Measurements from ENCODE around the gene NINJ1.

DNA sequence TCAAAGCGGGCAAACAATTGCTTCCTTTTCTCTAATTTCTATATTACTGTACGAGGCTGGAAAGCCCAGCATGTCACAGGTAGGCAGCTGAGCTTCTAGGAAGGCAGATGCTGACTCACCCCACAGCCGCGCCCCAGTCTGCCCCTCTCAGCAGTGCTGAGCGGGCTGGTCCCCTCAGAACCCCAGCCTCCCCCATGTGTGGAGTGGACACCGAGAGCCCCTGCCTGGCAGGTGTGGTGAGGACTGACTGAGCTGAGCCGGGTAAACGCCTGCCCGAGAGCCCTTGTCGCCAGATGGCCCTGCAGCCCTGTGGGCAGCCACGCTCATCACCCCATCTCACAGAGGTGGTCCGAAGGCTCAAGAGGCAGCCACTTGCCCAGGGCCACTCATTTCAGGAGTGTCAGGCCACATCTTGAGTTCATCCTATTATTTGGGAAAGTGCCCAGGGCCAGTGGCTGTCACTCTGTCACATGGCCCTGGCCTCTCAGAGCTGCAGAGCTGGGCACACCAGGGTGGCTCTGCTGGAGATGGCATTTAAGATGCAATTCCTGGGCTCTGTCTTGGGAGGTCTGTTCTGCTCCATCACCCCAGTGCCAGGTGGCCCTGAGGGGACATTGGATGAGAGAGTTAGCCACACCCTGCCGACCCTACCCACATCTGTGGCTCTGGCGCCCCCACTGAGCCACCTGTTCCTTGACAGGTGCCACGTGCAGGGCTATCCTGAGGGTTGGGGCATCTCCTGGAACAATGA is 25.6 kb downstream of the NINJ1 start:
- no peak for TF ChIP-seq ZNF274 (IDR thresholded peaks at IDR 0.05; ENCODE audit: low read depth, low read length)
- no peak for TF ChIP-seq SUZ12 (IDR thresholded peaks at IDR 0.05; ENCODE audit: extremely low read depth, insufficient read depth, insufficient read length)
- no peak for TF ChIP-seq YY1 (IDR thresholded peaks at IDR 0.05; ENCODE audit: insufficient read depth, insufficient read length)
